H1 (cell line): ENCODE results near the gene CAPN1. TPM values are rescaled to one million over a fixed set of nuclear protein-coding genes. Genes with fewer than 3 reads are reported as not detected.

ENCODE experiments used
- CTCF ChIA-PET: fragments of 300-600 bp; sonication (Branson Sonifier 250); formaldehyde crosslinking; loops from one replicate; lab custom pipeline; 2021; ENCODE audit not compliant: partially characterized antibody; lab: Charles Lee
- POLR2A ChIA-PET: fragments of 300-600 bp; sonication (Branson Sonifier 250); formaldehyde crosslinking; loops from one replicate; lab custom pipeline; 2021; ENCODE audit warnings: inconsistent platforms; ENCODE audit not compliant: partially characterized antibody; lab: Charles Lee
- DNase-seq, 2 experiments: peaks; one replicate each; pipeline versions ENCODE4 v3.0.0 to v3.0.0-alpha.2; 2010 to 2022; ENCODE audit warnings: low spot score in 2 of 2, low read depth in 1 of 2, mixed read lengths in 1 of 2
- FAIRE-seq: peaks from 2 replicates; lab custom pipeline; 2011; peaks lifted over from hg19 to GRCh38; lab: Jason Lieb, UNC
- H2AFZ ChIP-seq: 2 replicates; pipeline ENCODE4 v1.8.1; 2012; ENCODE audit warnings: low read length, inconsistent platforms
- H2AK5ac ChIP-seq: 2 replicates; pipeline ENCODE4 v1.6.1; 2013; ENCODE audit warnings: low read depth, low read length
- H2BK120ac ChIP-seq: replicated peaks from 2 replicates; pipeline ENCODE3; 2013; ENCODE audit warnings: low read depth, low read length, inconsistent platforms
- H2BK12ac ChIP-seq: 2 replicates; pipeline ENCODE4 v1.6.1; 2013; ENCODE audit warnings: low read depth, low read length
- H2BK15ac ChIP-seq: 2 replicates; pipeline ENCODE4 v1.6.1; 2013; ENCODE audit warnings: low read length
- H2BK20ac ChIP-seq: 2 replicates; pipeline ENCODE4 v1.6.1; 2013; ENCODE audit warnings: low read length
- H2BK5ac ChIP-seq: 2 replicates; pipeline ENCODE4 v1.6.1; 2013; ENCODE audit warnings: low read depth, low read length
- H3K14ac ChIP-seq: 2 replicates; pipeline ENCODE4 v1.6.1; 2013; ENCODE audit warnings: inconsistent platforms; ENCODE audit not compliant: insufficient read length
- H3K18ac ChIP-seq: 2 replicates; pipeline ENCODE4 v1.6.1; 2013; ENCODE audit warnings: low read length; ENCODE audit errors: extremely low read depth
- H3K23ac ChIP-seq: 2 replicates; pipeline ENCODE4 v1.6.1; 2013; ENCODE audit warnings: inconsistent platforms; ENCODE audit not compliant: insufficient read length
- H3K23me2 ChIP-seq: 2 replicates; pipeline ENCODE4 v1.6.1; 2013; ENCODE audit warnings: low read depth, low read length
- H3K27ac ChIP-seq: 2 replicates; pipeline ENCODE4 v1.6.1; 2011; ENCODE audit warnings: low read depth, low read length, inconsistent platforms
- H3K27me3 ChIP-seq, 4 experiments: replicated peaks in 1 of 4; 1 replicate in 1 of 4; 2 replicates in 3 of 4; pipeline versions ENCODE4 v1.6.1 to v1.8.1; 2011 to 2013; ENCODE audit warnings: low read length in 3 of 4, mild to moderate bottlenecking in 3 of 4, inconsistent platforms in 2 of 4, mixed read lengths in 2 of 4, moderate library complexity in 1 of 4; ENCODE audit not compliant: control insufficient read depth in 3 of 4, insufficient read depth in 3 of 4; ENCODE audit errors: extremely low read depth in 1 of 4
- H3K36me3 ChIP-seq, 4 experiments: 2 replicates each; pipeline versions ENCODE4 v1.6.1 to v1.8.1; 2011 to 2013; ENCODE audit warnings: mild to moderate bottlenecking in 4 of 4, low read length in 3 of 4, moderate library complexity in 2 of 4, control low read depth in 1 of 4, inconsistent platforms in 1 of 4; ENCODE audit not compliant: insufficient read depth in 4 of 4, control insufficient read depth in 2 of 4
- H3K4ac ChIP-seq: replicated peaks from 2 replicates; pipeline ENCODE3; 2013; ENCODE audit warnings: low read length, low read depth, mixed read lengths, inconsistent platforms; ENCODE audit not compliant: insufficient read length
- H3K4me1 ChIP-seq, 4 experiments: replicated peaks in 1 of 4; 1 replicate in 1 of 4; 2 replicates in 3 of 4; pipeline versions ENCODE4 v1.6.1 to v1.8.1; 2011 to 2013; ENCODE audit warnings: low read length in 3 of 4, inconsistent platforms in 2 of 4, mixed read lengths in 1 of 4; ENCODE audit not compliant: insufficient read depth in 4 of 4, control insufficient read depth in 3 of 4
- H3K4me2 ChIP-seq, 2 experiments: 2 replicates each; pipeline versions ENCODE4 v1.6.1 to v1.8.1; 2011 to 2013; ENCODE audit warnings: low read depth in 2 of 2, low read length in 2 of 2, control low read depth in 1 of 2, inconsistent platforms in 1 of 2, mild to moderate bottlenecking in 1 of 2; ENCODE audit not compliant: insufficient read depth in 1 of 2
- H3K4me3 ChIP-seq, 4 experiments: fragments of 200-600, 300-600 bp in 1 of 4; sonication (generic), shearing (Covaris generic), sonication (Bioruptor Twin) in 1 of 4; 2 replicates each; pipeline versions ENCODE4 v1.5.1 to v1.8.1; 2011 to 2016; ENCODE audit warnings: low read length in 4 of 4, low read depth in 3 of 4, control low read depth in 2 of 4, inconsistent platforms in 2 of 4, mild to moderate bottlenecking in 2 of 4, mixed read lengths in 1 of 4, moderate library complexity in 1 of 4; ENCODE audit not compliant: insufficient read depth in 2 of 4; ENCODE audit errors: extremely low read depth in 1 of 4
- H3K56ac ChIP-seq: replicated peaks from 2 replicates; pipeline ENCODE3; 2013; ENCODE audit warnings: low read depth, mild to moderate bottlenecking, mixed read lengths, low read length, inconsistent platforms; ENCODE audit not compliant: insufficient read length
- H3K79me1 ChIP-seq: 2 replicates; pipeline ENCODE4 v1.6.1; 2013; ENCODE audit warnings: low read depth, low read length, control low read depth
- H3K79me2 ChIP-seq, 2 experiments: 2 replicates each; pipeline versions ENCODE4 v1.6.1 to v1.8.1; 2012 to 2013; ENCODE audit warnings: low read length in 2 of 2, mild to moderate bottlenecking in 2 of 2, inconsistent platforms in 1 of 2; ENCODE audit not compliant: insufficient read depth in 2 of 2, control insufficient read depth in 1 of 2
- H3K9ac ChIP-seq, 4 experiments: replicated peaks in 1 of 4; 1 replicate in 1 of 4; 2 replicates in 3 of 4; pipeline versions ENCODE4 v1.6.1 to v1.8.1; 2011 to 2013; ENCODE audit warnings: low read depth in 3 of 4, low read length in 3 of 4, control low read depth in 2 of 4, mild to moderate bottlenecking in 2 of 4, moderate library complexity in 2 of 4, inconsistent platforms in 1 of 4; ENCODE audit errors: extremely low read depth in 1 of 4
- H3K9me3 ChIP-seq, 2 experiments: 2 replicates each; pipeline versions ENCODE4 v1.6.1 to v1.8.1; 2012 to 2013; ENCODE audit warnings: mild to moderate bottlenecking in 2 of 2, moderate library complexity in 2 of 2, control low read depth in 1 of 2, inconsistent platforms in 1 of 2, low read depth in 1 of 2, low read length in 1 of 2, mixed read lengths in 1 of 2; ENCODE audit not compliant: insufficient read depth in 2 of 2
- H4K20me1 ChIP-seq, 2 experiments: replicated peaks in 1 of 2; 2 replicates each; pipeline versions ENCODE3 to v1.8.1; 2011 to 2013; ENCODE audit warnings: inconsistent platforms in 2 of 2, low read length in 2 of 2, mild to moderate bottlenecking in 1 of 2; ENCODE audit not compliant: insufficient read depth in 2 of 2, control insufficient read depth in 1 of 2
- H4K5ac ChIP-seq: 2 replicates; pipeline ENCODE4 v1.6.1; 2013; ENCODE audit warnings: low read length, low read depth, mixed read lengths, inconsistent platforms; ENCODE audit not compliant: insufficient read length
- H4K8ac ChIP-seq: 2 replicates; pipeline ENCODE4 v1.8.0; 2013; ENCODE audit warnings: mild to moderate bottlenecking, moderate library complexity, low read length, inconsistent platforms; ENCODE audit not compliant: insufficient read depth; ENCODE audit errors: extremely low read depth
- H4K91ac ChIP-seq: replicated peaks from 2 replicates; pipeline ENCODE3; 2013; ENCODE audit warnings: low read length, mixed read lengths, inconsistent platforms; ENCODE audit not compliant: insufficient read length
- CTBP2 ChIP-seq: IDR thresholded peaks from 2 replicates; pipeline ENCODE4 v1.7.0; 2011; ENCODE audit warnings: borderline replicate concordance, mild to moderate bottlenecking, moderate library complexity, mixed read lengths, low read length; ENCODE audit not compliant: insufficient read depth, insufficient read length
- CTCF ChIP-seq, 3 experiments: IDR thresholded peaks; 1 replicate in 2 of 3; 2 replicates in 1 of 3; pipeline versions ENCODE4 v1.5.1 to v1.6.1; 2011; ENCODE audit warnings: low read length in 3 of 3, mild to moderate bottlenecking in 3 of 3, inconsistent platforms in 2 of 3, low read depth in 1 of 3, moderate library complexity in 1 of 3; ENCODE audit not compliant: insufficient read depth in 1 of 3; ENCODE audit errors: control extremely low read depth in 1 of 3
- E2F6 ChIP-seq: IDR thresholded peaks from 2 replicates; pipeline ENCODE4 v1.6.1; 2012; ENCODE audit warnings: inconsistent platforms
- KDM1A ChIP-seq: fragments of 200-600, 300-600 bp; sonication (generic); IDR thresholded peaks from 2 replicates; pipeline ENCODE4 v1.7.1; 2016; ENCODE audit warnings: mild to moderate bottlenecking, low read length, borderline replicate concordance
- POLR2AphosphoS5 ChIP-seq: IDR thresholded peaks from 2 replicates; pipeline ENCODE4 v1.6.1; 2011; ENCODE audit warnings: low read depth, low read length
- RXRA ChIP-seq: IDR thresholded peaks from 2 replicates; pipeline ENCODE4 v1.6.1; 2011; ENCODE audit warnings: low read depth, mild to moderate bottlenecking, low read length, moderate library complexity; ENCODE audit not compliant: insufficient read depth
- SIN3A ChIP-seq, 2 experiments: IDR thresholded peaks in 1 of 2; conservative IDR thresholded peaks in 1 of 2; 2 replicates each; pipeline ENCODE4 v1.6.1; 2011 to 2012; ENCODE audit warnings: low read length in 2 of 2, improper control_type of control experiment in 1 of 2, low read depth in 1 of 2, mild to moderate bottlenecking in 1 of 2
- SIRT6 ChIP-seq: IDR thresholded peaks from one replicate; pipeline ENCODE4 v1.7.1; 2012; ENCODE audit warnings: low read length, inconsistent platforms
- WGBS, 2 experiments: shearing (Covaris generic) in 1 of 2; methylation state at CpG; one replicate each; pipeline versions ENCODE4 v1.1.6 to v1.1.7; 2013 to 2015; ENCODE audit warnings: low lambda C conversion rate in 2 of 2, mixed read lengths in 2 of 2, inconsistent platforms in 1 of 2, low coverage in 1 of 2, missing lambda C conversion rate in 1 of 2; ENCODE audit not compliant: insufficient replicate concordance in 2 of 2, insufficient coverage in 1 of 2, insufficient read length in 1 of 2; ENCODE audit errors: extremely low coverage in 1 of 2, missing lambda C conversion rate in 1 of 2; 5-methylcytosine and 5-hydroxymethylcytosine counted together
- polyA plus RNA-seq, 7 experiments: library from polyadenylated mRNA; depleted of rRNA in 3 of 7; stranded (reverse) in 5 of 7; unstranded in 2 of 7; fragments of >200 nt in 5 of 7; fragments of 200-250 nt in 2 of 7; gene quantifications; 1 replicate in 5 of 7; 2 replicates in 1 of 7; 4 replicates in 1 of 7; pipeline versions ENCODE4 v1.2.1 to v1.2.3, GENCODE V29; 2011 to 2013; ENCODE audit warnings: missing spikeins in 2 of 7, mixed read lengths in 2 of 7
- total RNA-seq: library from RNA; stranded (reverse); fragmentation: NEBNext Ultra II Directional; extraction: Animal tissue kit (Norgen Biotek cat#: 25700); gene quantifications from 2 replicates; pipeline ENCODE4 v1.2.1, GENCODE V29; 2021

The CAPN1 gene
- total and polyA plus RNA-seq, 2 of the 8 experiments (the other 6 are each of a cell fraction or from before 2014, with no cell fraction given): 194 to 233 TPM

GRCh38 chr11:65189191-65189590 lies 7.5 kb downstream of the CAPN1 start:
- POLR2A ChIA-PET: interaction anchor here (0.9 to 1.3 kb wide), 2 partner anchors 9 to 17 kb away, joined by 3 to 4 read pairs; no protein-coding TSS in a partner anchor
- no peak overlapping the region for H2AK5ac ChIP-seq
- no peak overlapping the region for H3K56ac ChIP-seq
- H2BK15ac ChIP-seq: no peak overlapping the region
- no peak for FAIRE-seq
- no peaks in the 10 kb centered on the region; a peak in 1 of 4 replicates for H3K79me2 ChIP-seq
- H4K5ac ChIP-seq: no peak overlapping the region
- peaks cover 19 to 74% (median 42%) of the 10 kb centered on the region in 4 experiments for H3K36me3 ChIP-seq
- 92% methylated on average over 10 of the region's 10 CpGs; no CpG with 5 or more reads in 1 of the 2 experiments for WGBS, 2 experiments
- no peak overlapping the region for H3K4me3 ChIP-seq
- H4K91ac ChIP-seq: no peak overlapping the region
- DNase-seq: no peak
- no peak overlapping the region; a peak in 1 of 7 replicates for H3K9ac ChIP-seq
- no peak overlapping the region for H3K27ac ChIP-seq
- H3K79me1 ChIP-seq: peaks cover 8% of the 10 kb centered on the region; the same call in 1 of the 2 replicates
- H2BK20ac ChIP-seq: no peak overlapping the region
- H3K4me2 ChIP-seq: no peak overlapping the region
- peaks cover 7 to 22% (median 14%) of the 10 kb centered on the region in 4 experiments for H3K4me1 ChIP-seq
- no peaks in the 10 kb centered on the region for H3K27me3 ChIP-seq
- H3K18ac ChIP-seq: no peak overlapping the region
- H3K9me3 ChIP-seq: no peaks in the 10 kb centered on the region
- H4K8ac ChIP-seq: no peak overlapping the region
- CTCF ChIA-PET: interaction anchor here (1.2 kb wide), 1 partner anchor 16 kb away, joined by 3 read pairs; no protein-coding TSS in a partner anchor
- no peak overlapping the region for H3K14ac ChIP-seq
- H3K4ac ChIP-seq: no peak overlapping the region
- peaks cover 2 to 5% of the 10 kb centered on the region in 2 experiments for H4K20me1 ChIP-seq
- H3K23me2 ChIP-seq: no peaks in the 10 kb centered on the region; the same call in 1 of the 2 replicates
- H2AFZ ChIP-seq: no peak overlapping the region
- H3K23ac ChIP-seq: no peak overlapping the region
- H2BK120ac ChIP-seq: no peak overlapping the region
- no peak overlapping the region for H2BK12ac ChIP-seq
- no peak overlapping the region for H2BK5ac ChIP-seq
- no peak for TF ChIP-seq CTCF (IDR thresholded peaks at IDR 0.05; ENCODE audit: control extremely low read depth in 1 of 3, insufficient read depth in 1 of 3, low read depth in 1 of 3, low read length in 3 of 3)
- no peak for TF ChIP-seq KDM1A
- no peak for TF ChIP-seq CTBP2
- TF ChIP-seq SIRT6: no peak
- TF ChIP-seq RXRA: no peak
- no peak for TF ChIP-seq SIN3A (conservative IDR thresholded peaks at IDR 0.05 in 1 of 2, IDR thresholded peaks at IDR 0.05 in 1 of 2; ENCODE audit: low read depth in 1 of 2, low read length in 2 of 2)
- TF ChIP-seq POLR2AphosphoS5: no peak
- no peak for TF ChIP-seq E2F6
